ENCODE results near the gene UBA1.

Gene UBA1

GRCh38 chrX:47215291-47215900 lies 21.8 kb downstream of the UBA1 start:
- Histone ChIP-seq H3K36me3 (ENCODE audit: insufficient read depth, low read length) (peaks cover 45% of the 10 kb centered on the region; the same call in 1 of the 2 replicates), H2AFZ (ENCODE audit: low read length) (no peak overlapping the region), H3F3A (ENCODE audit: low read depth) (no peaks in the 10 kb centered on the region), H3K27me3 (ENCODE audit: insufficient read depth, low read length, poor library complexity, severe bottlenecking) (peaks cover 4% of the 10 kb centered on the region), H3K9me2 (replicated peaks; ENCODE audit: low read depth, low read length) (no peaks in the 10 kb centered on the region), H3K4me2 (ENCODE audit: low read depth, low read length, poor library complexity, severe bottlenecking) (no peak overlapping the region), H3K79me2 (ENCODE audit: insufficient read depth, low read length) (peaks cover 19% of the 10 kb centered on the region), H3K9ac (ENCODE audit: low read depth, low read length, poor library complexity, severe bottlenecking) (no peak overlapping the region), H3K4me1 (ENCODE audit: insufficient read depth, low read length, poor library complexity, severe bottlenecking) (peaks cover 6% of the 10 kb centered on the region), H4K20me1 (ENCODE audit: insufficient read depth, low read length, poor library complexity, severe bottlenecking) (peaks cover 17% of the 10 kb centered on the region), H3K4me3 (ENCODE audit: low read length, poor library complexity, severe bottlenecking) (no peak overlapping the region), H3K9me3 (ENCODE audit: insufficient read depth, low read depth, low read length) (no peaks in the 10 kb centered on the region)
- TF ChIP-seq CTCF (conservative IDR thresholded peaks at IDR 0.05; ENCODE audit: low read length) (no peak), EZH2phosphoT487 (IDR thresholded peaks at IDR 0.05; ENCODE audit: borderline replicate concordance) (no peak)

- Histone ChIP-seq H3K36me3 (ENCODE audit: insufficient read depth, low read length) (peaks cover 35% of the 10 kb centered on the region; the same call in 1 of the 2 replicates), H3K4me2 (ENCODE audit: low read depth, low read length, poor library complexity, severe bottlenecking) (no peak overlapping the region), H3K9ac (ENCODE audit: low read depth, low read length, poor library complexity, severe bottlenecking) (no peak overlapping the region)
Observed at GRCh38 chrX:47216393-47216925, 22.8 kb downstream of the UBA1 start.

DNA sequence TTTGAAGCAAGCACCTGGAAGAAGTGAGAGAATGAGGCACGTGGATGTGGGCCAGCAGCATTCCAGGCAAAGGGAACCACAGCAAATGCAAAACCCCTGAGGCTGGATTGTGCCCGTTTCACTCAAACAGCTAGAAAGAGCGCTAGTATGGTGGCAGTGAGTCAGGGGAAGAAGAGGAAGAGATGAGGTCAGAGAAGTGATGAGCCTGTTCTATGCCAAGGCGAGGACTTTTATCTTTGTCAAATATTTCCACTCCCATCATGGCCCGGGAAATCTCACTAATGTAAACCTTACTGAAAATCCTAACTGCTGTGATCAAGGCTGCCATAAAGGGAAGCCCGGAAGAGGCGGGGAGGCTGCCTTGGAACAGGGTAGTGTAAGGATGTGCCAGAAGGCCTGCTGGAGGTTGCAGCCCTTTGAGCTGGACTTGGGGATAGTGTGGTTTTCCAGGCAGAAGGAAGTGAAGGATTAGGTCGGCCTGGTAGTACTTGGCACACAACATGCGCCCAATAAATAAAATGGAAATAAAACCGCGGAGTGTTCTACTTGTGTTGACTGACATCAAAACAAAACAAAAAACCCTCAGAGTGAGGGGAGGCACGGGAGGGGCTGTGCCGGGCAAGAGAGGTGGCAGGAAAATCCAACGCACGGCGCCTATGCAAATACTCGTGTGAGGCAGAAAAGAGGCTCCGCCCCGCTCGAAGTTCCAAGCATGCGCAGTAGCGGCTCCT lies 23.7 kb downstream of the UBA1 start:
- H3F3A ChIP-seq (ENCODE audit: low read depth): no peaks in the 10 kb centered on the region
- no peak overlapping the region for H2AFZ ChIP-seq (ENCODE audit: low read length)
- peak overlapping the region; percentile 71 for H3K9ac ChIP-seq (ENCODE audit: low read depth, low read length, poor library complexity, severe bottlenecking)
- no peaks in the 10 kb centered on the region for H3K9me3 ChIP-seq (ENCODE audit: insufficient read depth, low read depth, low read length)
- H3K4me3 ChIP-seq (ENCODE audit: low read length, poor library complexity, severe bottlenecking): peak overlapping the region; percentile 74
- peaks cover 35% of the 10 kb centered on the region for H4K20me1 ChIP-seq (ENCODE audit: insufficient read depth, low read length, poor library complexity, severe bottlenecking)
- H3K9me2 ChIP-seq (replicated peaks; ENCODE audit: low read depth, low read length): no peaks in the 10 kb centered on the region
- peak overlapping the region; percentile 96 for H3K4me2 ChIP-seq (ENCODE audit: low read depth, low read length, poor library complexity, severe bottlenecking)
- H3K36me3 ChIP-seq (ENCODE audit: insufficient read depth, low read length): peaks cover 26% of the 10 kb centered on the region; the same call in 1 of the 2 replicates
- H3K79me2 ChIP-seq (ENCODE audit: insufficient read depth, low read length): peaks cover 38% of the 10 kb centered on the region
- TF ChIP-seq EZH2phosphoT487 (IDR thresholded peaks at IDR 0.05; ENCODE audit: borderline replicate concordance) (no peak), CTCF (conservative IDR thresholded peaks at IDR 0.05; ENCODE audit: low read length) (no peak)
- H3K4me1 ChIP-seq (ENCODE audit: insufficient read depth, low read length, poor library complexity, severe bottlenecking): peaks cover 10% of the 10 kb centered on the region
- H3K27me3 ChIP-seq (ENCODE audit: insufficient read depth, low read length, poor library complexity, severe bottlenecking): peaks cover 4% of the 10 kb centered on the region

More at GRCh38 chrX:47216393-47216925, 22.8 kb downstream of the UBA1 start:
- H3K4me3 ChIP-seq (ENCODE audit: low read length, poor library complexity, severe bottlenecking): no peak overlapping the region
- H2AFZ ChIP-seq (ENCODE audit: low read length): no peak overlapping the region
- no peaks in the 10 kb centered on the region for H3K9me2 ChIP-seq (replicated peaks; ENCODE audit: low read depth, low read length)
- TF ChIP-seq CTCF (conservative IDR thresholded peaks at IDR 0.05; ENCODE audit: low read length): no peak
- no peak for TF ChIP-seq EZH2phosphoT487 (IDR thresholded peaks at IDR 0.05; ENCODE audit: borderline replicate concordance)
- peaks cover 28% of the 10 kb centered on the region for H4K20me1 ChIP-seq (ENCODE audit: insufficient read depth, low read length, poor library complexity, severe bottlenecking)
- H3K79me2 ChIP-seq (ENCODE audit: insufficient read depth, low read length): peaks cover 30% of the 10 kb centered on the region
- no peaks in the 10 kb centered on the region for H3F3A ChIP-seq (ENCODE audit: low read depth)
- H3K4me1 ChIP-seq (ENCODE audit: insufficient read depth, low read length, poor library complexity, severe bottlenecking): peaks cover 10% of the 10 kb centered on the region
- peaks cover 4% of the 10 kb centered on the region for H3K27me3 ChIP-seq (ENCODE audit: insufficient read depth, low read length, poor library complexity, severe bottlenecking)
- no peaks in the 10 kb centered on the region for H3K9me3 ChIP-seq (ENCODE audit: insufficient read depth, low read depth, low read length)
